ENCODE measurements around the gene RIPOR3.
"Not testable (repeated sequence)": the region's sequence is repeated elsewhere in the genome, so short reads cannot be mapped to it uniquely, and the experiment has no call there.

Gene RIPOR3

GRCh38 chr20:50635014-50635557 is 56.3 kb downstream of the RIPOR3 start:
- no peak for DNase-seq

GRCh38 chr20:50634191-50634590 is 57.2 kb downstream of the RIPOR3 start:
- no peak for DNase-seq

GRCh38 chr20:50633361-50633760 is 58.0 kb downstream of the RIPOR3 start:
- DNase-seq = no peak

GRCh38 chr20:50632701-50633100 is 58.6 kb downstream of the RIPOR3 start:
- DNase-seq = no peak

- DNase-seq = no peak
Measured at GRCh38 chr20:50632236-50632635, 59.1 kb downstream of the RIPOR3 start.

- no peak for DNase-seq
Measured at GRCh38 chr20:50630578-50631263, 60.6 kb downstream of the RIPOR3 start.

- DNase-seq = no peak
Measured at GRCh38 chr20:50629670-50630045, 61.7 kb downstream of the RIPOR3 start.

- DNase-seq = no peak
Measured at GRCh38 chr20:50628853-50629669, 62.3 kb downstream of the RIPOR3 start.

- no peak for DNase-seq
Measured at GRCh38 chr20:50628332-50628731, 63.0 kb downstream of the RIPOR3 start.

GRCh38 chr20:50627747-50628146 is 63.6 kb downstream of the RIPOR3 start:
- no peak for DNase-seq

GRCh38 chr20:50625986-50626677 is 65.2 kb downstream of the RIPOR3 start:
- peak in 2 of 51 donors; percentile 3 to 6 for DNase-seq

- no peak for DNase-seq
Measured at GRCh38 chr20:50624351-50625016, 66.9 kb downstream of the RIPOR3 start.

- no peak for DNase-seq
Measured at GRCh38 chr20:50621068-50621665, 70.2 kb downstream of the RIPOR3 start.

GRCh38 chr20:50620459-50620858 is 70.9 kb downstream of the RIPOR3 start:
- DNase-seq = not testable (repeated sequence)

- DNase-seq = no peak
Measured at GRCh38 chr20:50618537-50618936, 72.8 kb downstream of the RIPOR3 start.

GRCh38 chr20:50617022-50617421 is 74.3 kb downstream of the RIPOR3 start:
- DNase-seq = no peak

- DNase-seq = no peak
Measured at GRCh38 chr20:50615407-50615806, 75.9 kb downstream of the RIPOR3 start.

GRCh38 chr20:50613438-50614169 is 77.7 kb downstream of the RIPOR3 start:
- DNase-seq = no peak

- DNase-seq = no peak
Measured at GRCh38 chr20:50611128-50611810, 80.1 kb downstream of the RIPOR3 start.

- DNase-seq = no peak
Measured at GRCh38 chr20:50610212-50610718, 81.1 kb downstream of the RIPOR3 start.
